GM21381 (cell line): ENCODE measurements around the gene SCAF1.
"Not testable (repeated sequence)": the region's sequence is repeated elsewhere in the genome, so short reads cannot be mapped to it uniquely, and the experiment has no call there.

ENCODE experiments used
- ATAC-seq: cut with Tn5 transposase; IDR thresholded peaks from one replicate; pipeline ENCODE4 v1.9.1; 2021; ENCODE audit warnings: mild to moderate bottlenecking, moderate library complexity; ENCODE audit not compliant: unreplicated experiment

SCAF1 gene

GRCh38 chr19:49613374-49613773, 28.6 kb upstream of the SCAF1 start:
- ATAC-seq = no peak

DNA sequence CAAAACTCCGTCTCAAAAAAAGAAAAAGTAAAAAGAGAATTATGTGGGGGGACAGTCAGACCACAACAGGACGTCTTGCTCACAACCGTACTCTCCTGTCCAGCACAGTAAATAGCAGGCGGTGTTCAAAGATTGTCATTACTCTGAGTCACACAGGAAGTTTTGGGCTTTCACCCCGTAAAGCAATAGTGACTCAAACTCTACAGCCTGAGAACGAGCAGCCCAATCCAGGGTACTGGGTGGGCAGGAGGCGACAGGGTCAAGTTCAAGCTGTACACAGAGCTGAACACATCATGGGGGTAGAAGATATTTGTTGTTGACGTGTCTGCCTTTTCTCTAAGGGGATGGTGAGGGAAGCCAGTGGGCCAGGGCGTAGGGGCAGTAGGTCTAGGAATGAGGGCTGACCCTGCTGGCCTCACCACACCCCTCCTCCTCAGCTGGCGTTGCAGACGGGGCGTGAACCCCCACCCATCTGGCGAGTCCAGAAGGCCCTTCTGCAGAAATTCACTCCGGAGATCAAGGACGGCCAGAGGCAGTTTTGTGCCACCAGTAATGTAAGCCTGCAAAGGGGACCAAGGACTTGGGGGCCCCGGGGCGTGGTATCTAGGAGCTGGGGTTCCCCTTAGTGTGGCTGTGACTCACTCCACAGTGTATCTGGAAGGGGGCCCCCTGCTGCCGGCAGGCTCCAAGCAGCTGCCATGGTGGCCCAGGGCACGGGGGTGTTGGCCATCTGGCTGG, 27.7 kb upstream of the SCAF1 start:
- ATAC-seq = no peak

- ATAC-seq = no peak
Observed at GRCh38 chr19:49615861-49616260, 26.1 kb upstream of the SCAF1 start.

- ATAC-seq = no peak
Observed at GRCh38 chr19:49616532-49616931, 25.5 kb upstream of the SCAF1 start.

DNA sequence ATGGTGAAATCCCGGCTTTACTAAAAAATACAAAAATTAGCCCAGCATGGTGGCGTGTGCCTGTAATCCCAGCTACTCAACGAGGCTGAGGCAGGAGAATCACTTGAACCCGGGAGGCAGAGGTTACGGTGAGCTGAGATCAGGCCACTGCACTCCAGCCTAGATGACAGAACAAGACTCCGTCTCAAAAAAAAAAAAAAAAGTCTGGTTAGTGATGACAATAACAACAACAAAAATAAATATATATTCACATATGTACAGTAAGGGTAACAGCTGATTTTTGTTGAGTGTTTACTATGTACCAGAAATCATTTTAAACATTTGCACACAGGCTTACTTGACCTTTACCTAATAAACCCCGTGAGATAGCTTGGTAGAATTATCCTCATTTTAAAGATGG, 25.1 kb upstream of the SCAF1 start:
- ATAC-seq = no peak

DNA sequence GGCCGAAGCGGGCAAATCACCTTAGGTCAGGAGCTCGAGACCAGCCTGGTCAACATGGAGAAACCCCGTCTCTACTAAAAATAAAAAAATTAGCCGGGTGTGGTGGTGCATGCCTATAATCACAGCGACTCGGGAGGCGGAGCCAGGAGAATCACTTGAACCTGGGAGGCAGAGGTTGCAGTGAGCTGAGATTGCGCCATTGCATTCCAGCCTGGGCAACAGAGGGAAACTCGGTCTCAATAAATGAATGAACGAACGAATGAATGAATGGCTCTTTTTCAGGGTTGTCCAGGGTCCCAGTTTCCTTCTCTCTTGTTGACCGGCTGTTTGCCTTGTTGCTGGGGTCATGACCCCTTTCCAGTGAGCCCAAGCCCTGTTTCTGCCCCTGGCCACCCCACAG, 24.1 kb upstream of the SCAF1 start:
- ATAC-seq = not testable (repeated sequence)

DNA sequence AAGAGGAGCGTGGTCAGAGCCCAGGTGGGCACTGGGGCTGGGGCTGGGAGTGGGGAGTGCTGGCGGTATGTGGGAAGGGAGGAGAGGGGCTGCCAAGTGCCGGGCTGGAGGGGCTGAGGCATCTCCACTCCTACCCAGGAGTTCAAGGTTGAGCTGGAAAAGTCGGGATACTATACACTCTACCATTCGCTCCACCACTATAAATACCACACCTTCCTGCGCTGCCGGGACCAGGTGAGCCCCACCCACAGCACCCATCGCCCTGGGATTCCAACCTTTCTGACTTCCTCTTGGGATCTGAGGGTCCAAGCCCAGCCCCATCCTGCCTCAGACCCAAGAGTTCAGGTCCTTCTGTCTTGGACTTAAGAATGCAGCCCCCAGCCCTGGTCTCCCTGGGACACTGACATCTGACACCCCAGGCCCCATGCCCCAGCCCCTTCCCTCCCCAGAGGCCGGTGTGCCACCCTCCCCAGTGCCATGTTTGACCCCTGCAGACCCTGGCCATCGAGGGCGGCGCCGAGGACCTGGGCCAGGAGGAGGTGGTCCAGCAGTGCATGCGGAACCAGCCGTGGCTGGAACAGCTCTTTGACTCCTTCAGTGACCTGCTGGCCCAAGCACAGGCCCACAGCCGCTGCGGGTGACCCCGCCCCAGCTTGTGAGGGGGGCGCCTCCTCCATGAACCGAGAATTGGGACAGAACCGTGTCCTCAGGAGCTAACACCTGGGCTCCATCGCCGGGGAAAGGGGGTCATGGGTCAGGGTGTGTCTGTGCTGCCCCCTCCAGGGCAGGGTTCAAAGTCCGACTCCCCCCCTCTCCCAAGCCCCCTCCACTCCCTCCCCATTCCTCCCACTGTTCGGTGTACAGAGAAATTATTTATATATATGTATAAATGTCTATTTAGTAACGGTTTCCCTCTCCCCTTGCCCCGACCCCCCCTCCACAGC, 16.8 kb upstream of the SCAF1 start:
- no peak for ATAC-seq

DNA sequence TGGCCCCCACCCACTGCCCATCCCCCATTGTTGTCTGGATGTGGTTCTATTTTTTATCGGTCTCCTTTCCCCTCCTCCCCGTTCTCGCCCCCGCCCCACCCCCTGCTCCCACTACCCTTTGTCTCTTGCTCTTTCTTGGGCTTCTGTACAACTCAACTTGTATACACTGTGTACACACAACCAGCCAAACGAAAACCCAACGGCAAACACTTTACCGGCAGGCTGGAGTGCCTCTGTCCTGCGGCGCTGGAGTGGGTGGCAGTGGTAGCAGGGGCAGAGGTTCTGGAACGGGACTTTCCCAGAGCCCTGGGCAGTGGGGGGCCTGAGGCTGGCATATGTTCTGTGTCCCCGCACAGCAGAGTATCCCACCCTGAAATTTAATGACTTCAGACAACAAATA, 15.8 kb upstream of the SCAF1 start:
- ATAC-seq = no peak

DNA sequence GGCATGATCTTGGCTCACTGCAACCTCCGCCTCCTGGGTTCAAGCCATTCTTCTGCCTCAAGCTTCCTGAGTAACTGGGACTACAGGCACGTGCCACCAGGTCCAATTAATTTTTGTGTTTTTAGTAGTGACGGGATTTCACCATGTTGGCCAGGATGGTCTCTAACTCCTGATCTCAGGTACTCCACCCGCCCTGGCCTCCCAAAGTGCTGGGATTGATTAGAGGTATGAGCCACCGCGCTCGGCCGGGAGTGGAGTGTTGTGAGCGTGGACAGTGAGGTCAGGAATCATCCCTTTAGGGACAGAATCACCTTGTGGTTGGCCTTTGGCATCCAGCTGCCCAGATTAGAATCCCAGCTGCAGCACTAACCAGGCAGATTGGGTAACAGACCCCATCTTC, 12.3 kb upstream of the SCAF1 start:
- no peak for ATAC-seq

DNA sequence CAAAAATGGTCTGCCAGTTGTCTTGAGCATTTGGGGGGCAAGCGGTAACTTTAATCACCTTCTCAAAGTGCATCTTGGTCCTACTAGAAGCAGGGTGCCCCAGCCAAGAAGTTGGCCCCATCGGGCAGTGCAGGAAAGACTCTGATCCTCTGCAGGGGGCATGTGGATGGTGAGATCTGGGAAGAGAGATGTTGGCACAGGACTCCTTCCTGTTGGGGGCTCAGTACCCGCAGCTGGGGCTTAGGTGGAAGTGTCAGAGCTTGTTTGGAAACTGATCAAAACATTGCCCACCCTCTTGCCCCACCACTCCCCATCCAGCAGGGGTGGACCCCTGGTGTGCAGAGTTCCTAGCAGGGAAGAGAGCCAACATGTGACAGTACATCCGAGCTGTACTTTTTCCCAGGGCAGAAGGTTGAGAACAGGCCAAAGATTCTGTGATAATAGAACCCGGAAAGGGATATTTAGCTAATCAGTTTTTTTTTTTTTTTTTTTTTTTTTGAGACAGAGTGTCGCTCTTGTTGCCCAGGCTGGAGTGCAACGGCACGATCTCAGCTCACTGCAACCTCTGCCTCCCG, 10.9 kb upstream of the SCAF1 start:
- ATAC-seq = no peak

- no peak for ATAC-seq
Observed at GRCh38 chr19:49631610-49632192, 10.3 kb upstream of the SCAF1 start.

DNA sequence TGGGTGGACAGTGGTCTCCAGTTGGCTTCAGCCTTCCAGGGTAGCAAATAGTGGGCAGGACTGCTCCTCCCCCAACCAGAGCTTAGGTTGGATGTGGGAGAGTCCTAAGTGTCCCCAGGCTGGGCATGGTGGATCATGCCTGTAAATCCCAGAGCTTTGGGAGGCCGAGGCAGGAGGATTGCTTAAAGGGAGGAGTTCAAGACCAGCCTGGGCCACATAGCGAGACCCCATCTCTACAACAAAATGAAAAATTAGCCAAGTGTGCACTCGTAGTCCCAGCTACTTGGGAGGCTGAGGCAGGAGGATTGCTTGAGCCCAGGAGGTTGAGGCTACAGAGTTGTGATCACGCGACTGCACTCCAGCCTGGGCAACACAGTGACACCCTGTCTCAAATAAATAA, 9.4 kb upstream of the SCAF1 start:
- ATAC-seq = no peak

- not testable (repeated sequence) for ATAC-seq
Observed at GRCh38 chr19:49633273-49633672, 8.7 kb upstream of the SCAF1 start.

- ATAC-seq = no peak
Observed at GRCh38 chr19:49635530-49636232, 6.3 kb upstream of the SCAF1 start.

- ATAC-seq = no peak
Observed at GRCh38 chr19:49636233-49636932, 5.6 kb upstream of the SCAF1 start.

DNA sequence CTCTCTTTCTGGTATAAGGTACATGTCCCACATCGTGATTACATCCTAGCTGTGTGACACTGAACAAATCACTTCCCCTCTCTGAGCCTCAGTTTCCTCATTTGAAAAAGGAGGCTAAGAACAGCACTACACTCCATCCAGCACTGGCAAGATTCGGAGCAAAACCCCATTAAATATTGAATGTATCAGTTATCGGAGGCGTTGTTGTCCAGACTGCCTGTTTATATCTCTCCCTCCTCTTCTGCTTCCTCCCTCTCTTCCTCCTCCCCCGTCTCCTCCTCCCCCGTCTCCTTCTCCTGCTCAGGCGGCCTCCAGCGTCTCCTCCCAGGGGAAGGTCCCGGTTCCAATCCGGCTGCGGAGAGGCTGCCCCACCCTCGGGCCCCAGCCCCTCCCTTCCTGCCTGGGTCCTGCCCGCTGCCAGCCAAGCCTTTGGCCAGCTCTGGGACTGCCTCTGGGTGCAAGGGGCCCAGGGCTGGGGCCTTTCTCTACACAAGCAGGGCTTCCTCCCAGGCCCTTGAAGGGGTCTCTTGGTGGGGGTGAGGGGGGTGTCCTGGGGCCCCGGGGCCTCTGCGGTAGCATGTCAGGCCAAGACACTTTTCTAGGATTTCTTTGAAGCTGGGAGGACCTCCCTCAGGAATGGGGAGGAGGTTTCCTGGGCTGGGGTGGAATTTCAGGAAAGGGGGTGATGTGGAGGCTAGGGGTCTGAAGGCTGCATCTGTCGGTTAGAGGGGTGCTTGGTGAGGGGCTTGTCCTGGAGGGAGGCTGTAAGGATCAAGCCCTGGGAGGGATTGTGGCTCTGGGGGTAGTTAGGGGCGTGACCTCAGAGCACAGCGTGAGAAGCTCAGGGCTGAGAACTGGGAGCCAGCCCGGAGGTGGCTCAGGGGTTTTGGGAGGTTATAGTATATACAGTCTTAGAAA, 3.9 kb upstream of the SCAF1 start:
- ATAC-seq = no peak

DNA sequence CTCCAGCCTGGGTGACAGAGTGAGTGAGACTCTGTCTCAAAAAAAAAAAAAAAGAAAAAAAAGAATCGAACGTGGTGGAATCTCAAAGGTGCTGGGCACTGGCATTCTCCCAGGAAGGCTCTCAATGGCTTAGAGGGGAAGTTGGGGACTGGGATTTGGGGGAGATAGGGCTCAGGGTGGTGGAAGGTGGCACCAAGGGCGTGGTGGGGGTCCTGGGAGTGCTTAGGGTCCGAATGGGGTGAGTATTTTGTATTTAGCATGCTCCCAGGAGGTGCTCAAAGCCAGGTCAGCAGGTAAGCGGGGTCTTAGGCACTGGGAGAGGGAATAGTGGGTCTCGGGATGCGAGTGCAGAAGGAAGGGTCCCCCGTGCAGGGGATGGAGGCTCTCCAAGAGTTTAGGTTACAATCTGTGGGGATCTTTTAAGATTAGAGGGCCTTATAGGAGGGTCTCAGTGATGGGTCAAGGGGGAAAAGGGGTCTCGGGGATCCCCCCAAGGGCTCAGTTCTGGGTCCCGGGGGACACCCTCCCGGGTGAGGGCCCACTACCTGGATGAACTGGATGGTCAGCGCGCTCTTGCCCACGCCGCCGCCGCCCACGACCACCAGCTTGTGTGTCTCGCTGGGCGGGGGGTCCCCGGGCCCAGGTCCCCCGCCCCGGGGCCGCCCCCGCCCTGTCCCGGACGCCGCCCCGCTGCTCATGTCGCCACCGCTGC, 2.5 kb upstream of the SCAF1 start:
- no peak for ATAC-seq

DNA sequence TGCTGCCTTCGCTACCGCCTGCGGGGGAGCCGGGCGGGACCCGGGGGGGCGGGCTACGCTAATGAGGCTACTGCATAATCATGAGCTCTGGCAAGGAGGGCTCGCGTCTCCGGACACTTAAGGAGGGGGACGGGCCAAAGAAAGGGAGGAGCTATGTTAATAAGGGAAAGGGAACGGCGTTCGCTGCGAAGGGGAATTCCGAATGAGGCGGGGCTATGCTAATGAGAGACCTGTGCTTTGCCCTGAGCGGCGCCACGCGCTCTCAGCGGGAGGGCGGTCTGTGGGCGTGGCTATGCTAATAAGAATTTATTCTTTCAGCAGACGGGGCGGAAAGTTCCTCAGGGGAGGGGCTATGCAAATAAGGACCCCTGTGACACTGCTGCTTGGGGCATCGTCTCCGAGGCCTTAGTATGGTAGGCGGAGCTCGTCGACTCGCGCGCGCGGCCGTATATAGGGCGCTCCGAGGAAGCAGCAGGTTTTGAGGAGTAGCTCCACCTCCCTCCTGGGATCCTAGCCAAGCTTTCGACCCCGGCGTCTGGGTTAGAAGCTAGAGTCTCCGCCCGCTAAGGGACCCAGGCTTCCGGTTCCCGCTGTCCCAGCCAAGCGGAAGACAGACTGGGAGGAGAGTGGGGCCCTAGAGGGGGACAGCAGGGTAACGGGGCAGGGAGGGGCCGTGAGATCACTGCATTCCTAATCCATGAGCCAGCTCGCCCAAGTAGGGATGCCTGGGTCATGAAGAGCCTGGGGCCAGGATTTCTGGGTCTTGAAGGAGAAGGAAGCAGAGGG, 1.7 kb upstream of the SCAF1 start, which contains the start of gene RRAS:
RRAS (minus strand) TSS at position 31 of the 786 bp plus-strand sequence. CDS start 45 bp downstream, outside the sequence.
- peak; percentile 49 for ATAC-seq
